Peyer's patch (tissue), 4 donors: Measurements from ENCODE around the gene ACTR1B. TPM values are rescaled to one million over a fixed set of nuclear protein-coding genes. Genes with fewer than 3 reads are reported as not detected.

Source experiments
- DNase-seq, 3 donors: peaks; one replicate each; pipeline ENCODE4 v3.0.0-alpha.2; 2017 to 2019
- H3K27ac ChIP-seq, 4 donors: fragments of 200-600 bp; sonication (generic); one replicate each; pipeline ENCODE4 v1.5.1; 2016 to 2019
- H3K27me3 ChIP-seq, 2 donors: fragments of 200-600 bp; sonication (generic); one replicate each; pipeline ENCODE4 v1.5.1; 2019
- H3K36me3 ChIP-seq, 3 donors: fragments of 200-600 bp; sonication (generic); one replicate each; pipeline ENCODE4 v1.5.1; 2016 to 2019
- H3K4me1 ChIP-seq, 4 donors: fragments of 200-600 bp; sonication (generic); one replicate each; pipeline ENCODE4 v1.5.1; 2016 to 2019
- H3K4me3 ChIP-seq, 4 donors: fragments of 200-600 bp; sonication (generic); 1 replicate in 3 of 4; 2 replicates in 1 of 4; pipeline ENCODE4 v1.5.1; 2016 to 2019; ENCODE audit warnings: mild to moderate bottlenecking in 1 of 4
- H3K9me3 ChIP-seq, 4 donors: fragments of 200-600 bp; sonication (generic); one replicate each; pipeline ENCODE4 v1.5.1; 2016 to 2019; ENCODE audit warnings: mild to moderate bottlenecking in 1 of 4
- CTCF ChIP-seq, 6 experiments: fragments of 450-650 bp in 4 of 6; fragments of 200-600 bp in 2 of 6; sonication (generic) in 1 of 6; IDR thresholded peaks; one replicate each; pipeline ENCODE4 v1.5.1; 2017 to 2019; ENCODE audit warnings: antibody characterized with exemption in 6 of 6, mild to moderate bottlenecking in 3 of 6, moderate library complexity in 1 of 6
- POLR2A ChIP-seq, 2 donors: fragments of 450-650 bp; IDR thresholded peaks; one replicate each; pipeline ENCODE4 v1.5.1; 2017; ENCODE audit warnings: antibody characterized with exemption in 2 of 2, mild to moderate bottlenecking in 2 of 2, moderate library complexity in 2 of 2
- total RNA-seq, 4 donors: library from RNA; depleted of rRNA; stranded (reverse); fragments of >200 nt; gene quantifications; one replicate each; pipeline ENCODE4 v1.1.0, GENCODE V29; 2016

Gene ACTR1B
- total RNA-seq, 4 donors from 2014 or later: 64.3 to 151 (median 89.1) TPM

GRCh38 chr2:97678298-97678697 is 14.5 kb upstream of the ACTR1B start:
- no peak overlapping the region for H3K4me3 ChIP-seq
- H3K27ac ChIP-seq: no peak overlapping the region
- DNase-seq: no peak
- H3K27me3 ChIP-seq: no peaks in the 10 kb centered on the region
- H3K36me3 ChIP-seq: no peaks in the 10 kb centered on the region
- H3K9me3 ChIP-seq: no peaks in the 10 kb centered on the region
- no peaks in the 10 kb centered on the region for H3K4me1 ChIP-seq
- TF ChIP-seq CTCF (IDR thresholded peaks at IDR 0.05) (no peak), POLR2A (IDR thresholded peaks at IDR 0.05) (no peak)

- Histone ChIP-seq H3K36me3 (no peaks in the 10 kb centered on the region), H3K4me1 (no peaks in the 10 kb centered on the region), H3K27me3 (no peaks in the 10 kb centered on the region), H3K9me3 (no peaks in the 10 kb centered on the region), H3K4me3 (no peak overlapping the region), H3K27ac (no peak overlapping the region)
- TF ChIP-seq POLR2A (IDR thresholded peaks at IDR 0.05) (no peak), CTCF (IDR thresholded peaks at IDR 0.05) (no peak)
- no peak for DNase-seq
Observed at GRCh38 chr2:97677480-97677879, 13.6 kb upstream of the ACTR1B start.

- TF ChIP-seq CTCF (IDR thresholded peaks at IDR 0.05) (no peak), POLR2A (IDR thresholded peaks at IDR 0.05) (no peak)
- Histone ChIP-seq H3K27ac (no peak overlapping the region), H3K36me3 (no peaks in the 10 kb centered on the region), H3K4me1 (no peaks in the 10 kb centered on the region), H3K9me3 (no peaks in the 10 kb centered on the region), H3K4me3 (no peak overlapping the region), H3K27me3 (no peaks in the 10 kb centered on the region)
- DNase-seq: no peak
Observed at GRCh38 chr2:97676620-97677019, 12.8 kb upstream of the ACTR1B start.

- no peak for TF ChIP-seq CTCF (IDR thresholded peaks at IDR 0.05)
- no peak for TF ChIP-seq POLR2A (IDR thresholded peaks at IDR 0.05)
- H3K36me3 ChIP-seq: no peaks in the 10 kb centered on the region
- H3K27ac ChIP-seq: no peak overlapping the region
Observed at GRCh38 chr2:97675430-97676113, 11.7 kb upstream of the ACTR1B start.

GRCh38 chr2:97673915-97674283 is 10.1 kb upstream of the ACTR1B start:
- DNase-seq: no peak
- no peaks in the 10 kb centered on the region for H3K4me1 ChIP-seq
- no peaks in the 10 kb centered on the region for H3K27me3 ChIP-seq
- no peak overlapping the region for H3K4me3 ChIP-seq
- TF ChIP-seq POLR2A (IDR thresholded peaks at IDR 0.05) (no peak), CTCF (IDR thresholded peaks at IDR 0.05) (no peak)
- H3K36me3 ChIP-seq: no peaks in the 10 kb centered on the region
- no peak overlapping the region for H3K27ac ChIP-seq
- H3K9me3 ChIP-seq: no peaks in the 10 kb centered on the region

More at GRCh38 chr2:97675430-97676113, 11.7 kb upstream of the ACTR1B start:
- Histone ChIP-seq H3K4me3 (no peak overlapping the region), H3K4me1 (no peaks in the 10 kb centered on the region), H3K9me3 (no peaks in the 10 kb centered on the region), H3K27me3 (no peaks in the 10 kb centered on the region)
- DNase-seq: no peak
